IPS-NIHi7 (cell line): Measurements from ENCODE around the gene CAPN9.
"Not testable (repeated sequence)": the region's sequence is repeated elsewhere in the genome, so short reads cannot be mapped to it uniquely, and the experiment has no call there.

ENCODE experiments used
- DNase-seq: peaks from one replicate; pipeline ENCODE4 v3.0.0; 2012; ENCODE audit warnings: mixed read lengths; ENCODE audit errors: extremely low spot score

The CAPN9 gene, protein sequence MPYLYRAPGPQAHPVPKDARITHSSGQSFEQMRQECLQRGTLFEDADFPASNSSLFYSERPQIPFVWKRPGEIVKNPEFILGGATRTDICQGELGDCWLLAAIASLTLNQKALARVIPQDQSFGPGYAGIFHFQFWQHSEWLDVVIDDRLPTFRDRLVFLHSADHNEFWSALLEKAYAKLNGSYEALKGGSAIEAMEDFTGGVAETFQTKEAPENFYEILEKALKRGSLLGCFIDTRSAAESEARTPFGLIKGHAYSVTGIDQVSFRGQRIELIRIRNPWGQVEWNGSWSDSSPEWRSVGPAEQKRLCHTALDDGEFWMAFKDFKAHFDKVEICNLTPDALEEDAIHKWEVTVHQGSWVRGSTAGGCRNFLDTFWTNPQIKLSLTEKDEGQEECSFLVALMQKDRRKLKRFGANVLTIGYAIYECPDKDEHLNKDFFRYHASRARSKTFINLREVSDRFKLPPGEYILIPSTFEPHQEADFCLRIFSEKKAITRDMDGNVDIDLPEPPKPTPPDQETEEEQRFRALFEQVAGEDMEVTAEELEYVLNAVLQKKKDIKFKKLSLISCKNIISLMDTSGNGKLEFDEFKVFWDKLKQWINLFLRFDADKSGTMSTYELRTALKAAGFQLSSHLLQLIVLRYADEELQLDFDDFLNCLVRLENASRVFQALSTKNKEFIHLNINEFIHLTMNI

GRCh38 chr1:230747127-230747730, at the start of gene CAPN9:
TSS of gene CAPN9 (plus strand) at chr1:230747388. CDS start at chr1:230747497, 109 bp downstream.
- DNase-seq, result no peak

DNA sequence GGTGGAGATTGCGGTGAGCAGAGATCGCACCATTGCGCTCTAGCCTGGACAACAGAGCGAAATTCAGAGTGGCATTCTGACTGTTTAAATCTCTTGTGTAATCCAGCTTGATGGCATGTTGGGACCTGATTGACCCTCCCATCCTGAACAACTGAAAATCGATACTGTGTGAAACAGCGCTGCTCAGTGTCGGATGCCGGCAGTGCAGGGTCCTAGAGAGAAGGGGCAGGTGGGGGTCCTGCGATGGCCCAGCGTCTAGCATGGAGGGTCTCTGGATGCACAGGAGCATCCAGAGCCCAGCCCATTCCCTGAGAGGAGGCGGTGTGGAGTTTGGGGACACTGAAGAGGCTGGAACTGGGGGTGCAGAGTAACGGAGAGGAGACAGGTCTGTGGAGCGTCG, 49.1 kb upstream of the CAPN9 start:
- peak; percentile 65 for DNase-seq

DNA sequence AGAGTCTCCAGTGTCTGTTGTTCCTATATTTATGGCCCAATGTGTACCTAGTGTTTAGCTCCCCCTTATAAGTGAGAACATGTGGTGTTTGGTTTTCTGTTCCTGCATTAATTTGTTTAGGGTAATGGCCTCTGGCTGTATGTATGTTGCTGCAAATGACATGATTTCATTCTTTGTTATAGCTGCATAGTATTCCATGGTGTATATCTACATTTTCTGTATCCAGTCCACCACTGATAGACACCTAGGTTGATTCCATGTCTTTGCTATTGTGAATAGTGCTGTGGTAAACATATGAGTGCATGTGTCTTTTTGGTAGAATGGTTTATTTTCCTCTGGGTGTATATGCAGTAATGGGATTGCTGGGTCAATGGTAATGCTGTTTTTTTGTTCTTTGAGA, 48.2 kb upstream of the CAPN9 start:
- not testable (repeated sequence) for DNase-seq

DNA sequence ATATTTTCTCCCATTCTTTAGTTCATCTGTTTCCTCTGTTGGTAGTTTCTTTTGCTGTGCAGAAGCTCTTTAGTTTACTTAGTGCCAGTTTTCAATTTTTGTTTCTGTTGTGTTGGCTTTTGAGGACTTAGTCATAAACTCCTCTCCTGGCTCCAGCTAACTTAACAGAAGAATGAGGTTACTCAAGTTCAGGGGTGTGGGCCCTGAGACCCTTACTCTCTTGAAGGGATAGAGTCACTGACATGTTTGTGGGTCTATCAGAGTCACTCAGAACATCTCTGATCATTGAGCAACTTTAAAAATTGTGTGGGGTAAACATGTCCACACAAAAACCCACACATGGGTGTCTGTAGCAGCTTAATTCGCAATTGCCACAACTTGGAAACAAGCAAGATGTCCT, 47.5 kb upstream of the CAPN9 start:
- no peak for DNase-seq

GRCh38 chr1:230700132-230700531, 47.1 kb upstream of the CAPN9 start:
- no peak for DNase-seq

- DNase-seq, result no peak
Observed at GRCh38 chr1:230701434-230701833, 45.8 kb upstream of the CAPN9 start.

DNA sequence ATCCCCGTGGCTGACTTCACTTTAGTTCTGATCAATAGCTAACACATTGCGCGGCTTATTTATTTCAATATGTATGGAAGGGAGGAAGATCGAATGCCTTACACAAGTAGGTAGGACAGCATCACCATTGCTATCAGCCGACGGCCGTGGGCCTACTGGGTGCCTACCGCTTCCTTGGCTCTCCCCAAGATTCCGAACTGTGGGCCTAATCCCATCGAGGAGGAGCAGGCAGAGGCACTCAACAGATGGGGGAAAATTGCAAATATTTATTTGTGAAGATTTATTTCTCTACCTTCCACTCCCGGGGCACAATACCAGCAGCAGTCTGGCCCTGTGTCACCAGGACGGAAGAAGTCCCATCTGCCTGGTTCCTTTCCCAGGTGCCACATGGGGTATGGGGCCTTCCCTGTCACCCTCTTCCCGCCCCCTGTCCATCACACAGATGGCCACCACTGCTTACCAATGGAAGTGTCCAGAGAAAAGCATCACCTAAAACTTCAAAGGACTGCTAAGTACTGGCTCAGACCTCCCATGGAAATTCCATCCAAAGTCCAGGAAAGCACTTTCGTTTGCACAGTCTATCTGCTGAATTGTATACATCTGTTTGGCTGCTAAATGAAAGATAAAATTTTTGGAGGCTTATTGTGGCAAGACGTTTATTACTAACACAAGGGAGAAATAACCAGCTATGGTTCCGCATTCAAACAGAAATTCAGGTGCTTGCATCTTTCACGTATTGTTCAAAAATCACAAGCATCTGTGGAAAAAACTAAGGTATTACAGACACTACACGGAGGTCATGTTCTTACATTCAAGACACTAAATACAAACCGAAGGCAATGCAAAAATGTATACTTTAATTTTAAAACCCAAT, 45.1 kb upstream of the CAPN9 start:
- DNase-seq, result no peak

DNA sequence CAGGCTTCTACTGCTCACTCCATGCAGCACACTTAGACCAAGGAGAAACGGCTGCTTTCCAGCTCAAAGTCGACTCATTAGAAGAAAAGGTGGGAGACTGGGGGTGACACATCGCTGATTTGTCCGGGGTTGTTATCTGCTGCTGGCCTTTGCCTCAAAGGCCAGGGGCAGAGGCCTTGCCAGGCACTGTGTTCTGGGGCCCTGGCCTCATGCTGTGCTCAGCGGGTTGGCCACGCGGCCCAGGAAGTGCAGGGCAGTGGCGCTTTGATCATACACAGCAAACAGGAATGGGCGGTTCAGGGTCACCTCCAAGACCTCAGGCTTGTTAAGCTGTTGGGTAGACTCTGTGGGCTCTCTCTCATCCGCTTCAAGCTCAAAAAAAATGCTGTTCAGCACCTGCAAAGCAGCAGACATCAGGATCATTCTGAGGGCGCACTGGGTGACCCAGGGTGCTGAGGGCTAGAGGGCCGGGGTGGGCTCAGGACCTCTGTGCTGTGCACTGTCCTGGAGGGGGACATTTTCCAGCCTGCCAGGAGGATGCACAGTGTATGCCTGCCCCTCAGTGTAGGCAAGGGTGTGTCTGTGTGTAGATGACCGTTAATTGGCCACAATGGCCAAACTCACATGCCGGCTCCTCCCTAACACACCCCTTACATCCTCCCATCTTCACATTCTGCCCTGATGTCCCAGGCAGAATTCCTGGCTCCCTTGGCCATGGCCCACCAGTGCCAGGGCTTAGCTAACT, 44.1 kb upstream of the CAPN9 start:
- no peak for DNase-seq

DNA sequence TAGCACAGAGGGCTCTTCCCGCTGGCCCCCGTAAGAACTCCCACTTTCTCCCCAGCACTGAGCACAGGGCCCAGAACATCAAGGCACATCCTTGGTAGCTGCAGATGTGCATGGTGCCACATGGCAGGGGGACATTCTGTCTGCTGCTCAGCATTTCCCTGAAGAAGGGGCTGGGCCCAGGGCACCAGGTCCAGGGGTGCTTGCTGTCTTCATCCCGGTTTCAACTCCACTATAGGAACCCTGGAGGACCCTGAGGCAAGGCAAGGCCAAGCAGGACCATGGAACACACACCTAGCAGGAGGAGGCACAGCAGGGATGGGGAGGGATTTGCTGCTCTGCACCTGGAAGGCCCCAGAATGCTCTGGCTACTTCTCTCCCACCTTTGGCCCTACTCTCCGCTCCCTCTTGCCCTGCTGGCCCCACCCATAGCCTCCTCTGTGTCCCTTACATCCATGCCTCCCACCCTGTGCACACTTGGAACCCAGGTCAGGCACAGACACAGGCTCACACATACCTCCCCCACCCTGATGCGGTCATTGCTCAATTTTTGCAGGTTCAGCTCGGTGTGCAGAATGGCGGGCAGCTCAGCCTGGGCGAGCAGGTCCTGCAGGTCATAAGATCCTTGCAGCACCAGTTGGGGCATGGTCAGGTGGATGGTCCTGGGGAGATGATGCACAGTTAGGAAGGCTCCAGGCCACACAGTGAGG, 43.4 kb upstream of the CAPN9 start:
- no peak for DNase-seq

DNA sequence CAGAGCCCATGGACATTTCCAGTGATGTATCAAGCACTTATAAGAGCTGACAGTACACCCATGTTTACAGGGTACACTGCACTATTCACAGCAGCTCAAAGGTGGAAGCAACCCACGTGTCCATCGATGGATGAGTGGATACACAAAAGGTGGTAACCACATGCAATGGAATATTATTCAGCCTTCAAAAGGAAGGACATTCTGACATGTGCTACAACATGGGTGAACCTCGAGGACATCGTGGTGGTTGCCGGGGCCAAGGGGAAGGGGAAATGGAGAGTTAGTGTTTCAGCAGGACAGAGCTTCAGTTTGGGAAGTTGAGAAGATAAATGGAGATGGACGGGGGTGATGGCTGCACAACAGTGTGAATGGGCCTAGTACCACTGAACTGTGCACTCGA, 42.4 kb upstream of the CAPN9 start:
- DNase-seq, result no peak

GRCh38 chr1:230705289-230706019, 41.7 kb upstream of the CAPN9 start:
- no peak for DNase-seq

GRCh38 chr1:230706020-230706699, 41.0 kb upstream of the CAPN9 start:
- DNase-seq, result no peak

GRCh38 chr1:230706887-230707731, 40.1 kb upstream of the CAPN9 start:
- no peak for DNase-seq

GRCh38 chr1:230707732-230708630, 39.2 kb upstream of the CAPN9 start:
- no peak for DNase-seq

DNA sequence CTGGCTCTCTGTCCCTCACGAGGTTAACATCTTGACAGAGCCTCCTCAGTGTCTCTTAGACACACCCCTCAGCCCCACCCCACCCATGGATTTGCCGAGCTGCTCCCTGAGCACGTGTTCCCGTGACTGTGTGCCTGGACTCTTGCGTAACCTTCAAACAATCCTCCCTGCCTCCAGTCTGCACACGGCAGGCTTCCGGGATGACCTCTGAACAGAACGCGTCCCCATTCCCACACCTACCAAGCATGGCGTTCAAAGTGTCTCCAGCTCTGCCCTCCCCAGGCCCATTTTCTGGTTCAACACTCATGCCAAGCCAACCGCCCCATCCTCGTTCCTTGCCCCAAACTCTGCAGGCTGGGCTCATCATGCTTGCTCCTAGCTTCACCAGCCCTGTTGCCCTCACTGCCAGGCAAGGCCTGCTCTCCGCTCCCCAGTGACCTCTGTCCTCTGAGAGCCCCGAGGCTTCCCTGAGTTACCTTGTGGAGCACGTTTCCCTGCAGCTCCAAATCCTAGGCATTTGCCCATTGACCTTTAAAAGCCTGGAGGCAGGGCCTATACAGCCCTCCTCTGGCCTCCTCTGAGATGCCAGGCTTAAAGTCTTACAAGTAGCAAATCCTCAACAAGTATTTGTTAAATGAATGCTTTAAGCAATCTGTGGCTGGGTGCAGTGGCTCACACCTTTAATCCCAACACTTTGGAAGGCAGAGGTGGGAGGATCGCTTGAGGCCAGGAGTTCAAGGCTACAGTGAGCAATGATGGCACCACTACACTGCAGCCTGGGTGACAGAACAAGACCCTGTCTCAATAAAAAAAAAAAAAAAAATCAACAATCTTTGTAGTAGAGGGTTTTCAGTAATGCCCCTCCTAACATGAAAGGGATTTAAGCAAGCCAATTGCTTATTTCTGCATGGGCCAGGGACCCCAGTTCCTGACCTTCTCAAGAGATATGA, 38.3 kb upstream of the CAPN9 start:
- DNase-seq, result no peak
